Measurements from ENCODE around the gene METTL25.

DNA sequence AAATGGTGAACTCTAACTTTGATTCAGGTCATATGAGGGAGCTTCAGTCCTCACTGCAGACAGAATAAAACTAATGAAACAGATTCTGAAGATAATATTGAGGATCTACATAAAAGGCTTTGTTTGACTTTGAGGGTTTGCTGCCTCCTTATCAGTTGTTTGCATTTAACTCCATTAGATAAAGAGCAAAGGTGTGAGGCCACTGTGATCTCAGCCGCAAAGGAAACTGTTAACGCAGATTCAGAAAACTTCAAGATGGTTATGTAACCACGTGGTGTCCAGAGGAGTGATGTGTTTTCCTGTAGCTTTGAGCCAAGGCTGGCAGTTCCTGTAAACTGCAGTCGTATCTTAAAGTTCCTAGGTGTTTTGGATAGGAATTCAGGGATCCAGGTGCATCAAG lies 67.8 kb downstream of the METTL25 start:
- TF ChIP-seq, protein P1, sequence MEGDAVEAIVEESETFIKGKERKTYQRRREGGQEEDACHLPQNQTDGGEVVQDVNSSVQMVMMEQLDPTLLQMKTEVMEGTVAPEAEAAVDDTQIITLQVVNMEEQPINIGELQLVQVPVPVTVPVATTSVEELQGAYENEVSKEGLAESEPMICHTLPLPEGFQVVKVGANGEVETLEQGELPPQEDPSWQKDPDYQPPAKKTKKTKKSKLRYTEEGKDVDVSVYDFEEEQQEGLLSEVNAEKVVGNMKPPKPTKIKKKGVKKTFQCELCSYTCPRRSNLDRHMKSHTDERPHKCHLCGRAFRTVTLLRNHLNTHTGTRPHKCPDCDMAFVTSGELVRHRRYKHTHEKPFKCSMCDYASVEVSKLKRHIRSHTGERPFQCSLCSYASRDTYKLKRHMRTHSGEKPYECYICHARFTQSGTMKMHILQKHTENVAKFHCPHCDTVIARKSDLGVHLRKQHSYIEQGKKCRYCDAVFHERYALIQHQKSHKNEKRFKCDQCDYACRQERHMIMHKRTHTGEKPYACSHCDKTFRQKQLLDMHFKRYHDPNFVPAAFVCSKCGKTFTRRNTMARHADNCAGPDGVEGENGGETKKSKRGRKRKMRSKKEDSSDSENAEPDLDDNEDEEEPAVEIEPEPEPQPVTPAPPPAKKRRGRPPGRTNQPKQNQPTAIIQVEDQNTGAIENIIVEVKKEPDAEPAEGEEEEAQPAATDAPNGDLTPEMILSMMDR (conservative IDR thresholded peaks at IDR 0.05; ENCODE audit: low read length) = no peak
- no peak for TF ChIP-seq EZH2phosphoT487 (IDR thresholded peaks at IDR 0.05; ENCODE audit: borderline replicate concordance)

All from Loucy (cell line).